HEK293 (cell line): ENCODE measurements around the gene PSMD9.

Source experiments
- CTCF ChIA-PET: fragments of 350-600 bp; formaldehyde crosslinking; extraction: SDS; loops from one replicate; lab custom pipeline; 2021; ENCODE audit warnings: antibody characterized with exemption; lab: Yijun Ruan, JAX
- POLR2A ChIA-PET: fragments of 300-600 bp; formaldehyde crosslinking; extraction: SDS; loops from one replicate; lab custom pipeline; 2020; ENCODE audit warnings: antibody characterized with exemption, inconsistent platforms; lab: Yijun Ruan, JAX
- H3K27ac ChIP-seq: fragments of 200-500 bp; sonication (Bioruptor generic); 2 replicates; pipeline ENCODE4 v1.5.1; 2014; ENCODE audit warnings: low read depth, low read length, control low read depth, inconsistent platforms; ENCODE audit errors: extremely low read depth
- H3K36me3 ChIP-seq, 2 experiments: fragments of 200-500 bp in 1 of 2; sonication (Bioruptor generic) in 1 of 2; 1 replicate in 1 of 2; 2 replicates in 1 of 2; pipeline ENCODE4 v1.5.1; 2014 to 2017; ENCODE audit warnings: inconsistent platforms in 2 of 2, low read length in 2 of 2; ENCODE audit not compliant: control insufficient read depth in 2 of 2, insufficient read depth in 1 of 2
- H3K4me1 ChIP-seq: fragments of 200-500 bp; sonication (Bioruptor generic); 2 replicates; pipeline ENCODE4 v1.5.1; 2014; ENCODE audit warnings: mild to moderate bottlenecking, low read length, inconsistent platforms; ENCODE audit not compliant: control insufficient read depth, insufficient read depth
- H3K4me3 ChIP-seq: 2 replicates; pipeline ENCODE4 v1.5.1; 2011; ENCODE audit warnings: low read depth, mild to moderate bottlenecking, control low read depth, low read length, moderate library complexity
- H3K9me3 ChIP-seq: fragments of 200-500 bp; sonication (Bioruptor generic); 2 replicates; pipeline ENCODE4 v1.5.1; 2014; ENCODE audit warnings: low read depth, low read length, inconsistent platforms; ENCODE audit not compliant: control insufficient read depth, insufficient read depth
- HOXC10 ChIP-seq: sonication (generic); formaldehyde crosslinking; IDR thresholded peaks from 2 replicates; pipeline ENCODE4 v1.8.1; 2023; ENCODE audit warnings: mild to moderate bottlenecking, missing genetic modification reagents
- SCRT2 ChIP-seq: fragments of 450-650 bp; formaldehyde crosslinking; IDR thresholded peaks from 2 replicates; pipeline ENCODE4 v1.5.1; 2016; ENCODE audit warnings: missing biosample characterization, missing genetic modification characterization
- TRIM28 ChIP-seq: IDR thresholded peaks from 2 replicates; pipeline ENCODE4 v1.6.1; 2011; ENCODE audit warnings: low read length, control low read depth, borderline replicate concordance
- ZNF133 ChIP-seq: fragments of 450-650 bp; formaldehyde crosslinking; IDR thresholded peaks from 2 replicates; pipeline ENCODE4 v1.5.1; 2016; ENCODE audit warnings: missing biosample characterization, missing genetic modification characterization
- ZNF311 ChIP-seq: fragments of 450-650 bp; formaldehyde crosslinking; IDR thresholded peaks from 2 replicates; pipeline ENCODE4 v1.5.1; 2017; ENCODE audit warnings: missing biosample characterization, missing genetic modification characterization, borderline replicate concordance
- ZNF335 ChIP-seq: fragments of 450-650 bp; formaldehyde crosslinking; conservative IDR thresholded peaks from 2 replicates; pipeline ENCODE4 v1.5.1; 2016; ENCODE audit warnings: missing biosample characterization, missing genetic modification characterization
- ZNF404 ChIP-seq: fragments of 450-650 bp; formaldehyde crosslinking; IDR thresholded peaks from 2 replicates; pipeline ENCODE4 v1.5.1; 2017; ENCODE audit warnings: missing biosample characterization, missing genetic modification characterization
- ZNF426 ChIP-seq: fragments of 450-650 bp; formaldehyde crosslinking; IDR thresholded peaks from 2 replicates; pipeline ENCODE4 v1.5.1; 2017; ENCODE audit warnings: missing biosample characterization, missing genetic modification characterization, mild to moderate bottlenecking, inconsistent platforms, moderate library complexity
- ZNF626 ChIP-seq: fragments of 450-650 bp; sonication (Bioruptor Pico); formaldehyde crosslinking; IDR thresholded peaks from 2 replicates; pipeline ENCODE4 v1.5.1; 2018; ENCODE audit warnings: missing biosample characterization, missing genetic modification characterization, inconsistent platforms
- ZNF785 ChIP-seq: fragments of 450-650 bp; formaldehyde crosslinking; IDR thresholded peaks from 2 replicates; pipeline ENCODE4 v1.5.1; 2016; ENCODE audit warnings: missing biosample characterization, missing genetic modification characterization
- TF ChIP-seq, protein P1 (sequence below): fragments of 450-650 bp; formaldehyde crosslinking; IDR thresholded peaks from 2 replicates; pipeline ENCODE4 v1.5.1; 2016; ENCODE audit warnings: missing biosample characterization, missing genetic modification characterization
- TF ChIP-seq, protein P2 (sequence below): fragments of 450-650 bp; formaldehyde crosslinking; IDR thresholded peaks from 2 replicates; pipeline ENCODE4 v1.5.1; 2016; ENCODE audit warnings: missing biosample characterization, missing genetic modification characterization
- TF ChIP-seq, protein P3 (sequence below): fragments of 450-650 bp; formaldehyde crosslinking; IDR thresholded peaks from 2 replicates; pipeline ENCODE4 v1.5.1; 2016; ENCODE audit warnings: missing biosample characterization, missing genetic modification characterization
- TF ChIP-seq, protein P4 (sequence below): fragments of 450-650 bp; formaldehyde crosslinking; IDR thresholded peaks from 2 replicates; pipeline ENCODE4 v1.5.1; 2016; ENCODE audit warnings: missing biosample characterization, missing genetic modification characterization
- TF ChIP-seq, protein P5 (sequence below): fragments of 450-650 bp; formaldehyde crosslinking; IDR thresholded peaks from 2 replicates; pipeline ENCODE4 v1.5.1; 2016; ENCODE audit warnings: missing biosample characterization, missing genetic modification characterization

PSMD9 gene

DNA sequence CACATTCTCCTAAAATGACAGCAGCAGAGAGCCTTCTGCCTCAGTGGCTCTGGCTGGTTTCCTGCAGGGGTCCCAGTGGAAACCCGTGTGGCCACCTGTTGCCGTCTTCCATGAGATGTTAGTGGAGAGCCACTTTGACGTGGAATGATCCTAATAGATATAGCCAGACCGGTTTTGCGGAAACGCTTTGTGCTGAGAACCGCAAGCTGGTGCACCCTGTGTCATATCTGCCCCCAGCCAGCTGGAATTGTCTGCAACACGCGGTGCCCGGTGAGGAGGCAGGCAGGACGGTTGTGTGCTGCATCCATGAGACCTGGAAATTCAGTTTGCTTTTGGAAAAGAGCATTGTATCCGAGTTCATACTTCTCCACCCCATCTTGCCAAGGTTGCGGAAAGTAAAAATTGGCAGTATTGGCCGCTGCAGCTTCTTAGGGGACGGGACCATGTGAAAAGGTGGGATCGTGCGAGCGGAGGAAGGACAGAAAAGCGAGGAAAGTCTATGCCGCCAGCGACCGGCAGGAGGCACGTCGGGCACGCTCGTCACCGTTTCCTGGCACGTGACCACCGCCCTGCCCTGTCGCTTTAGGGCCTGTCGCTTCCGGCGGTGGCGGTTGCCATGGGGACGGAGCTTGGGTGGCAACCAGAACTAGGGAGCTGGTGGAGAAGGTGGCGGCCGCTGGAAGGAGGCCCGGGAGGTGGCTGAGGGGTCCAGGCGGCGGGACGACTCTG is 29.5 kb downstream of the PSMD9 start, which contains the start of gene CFAP251 (continued):
- TF ChIP-seq, protein P1, sequence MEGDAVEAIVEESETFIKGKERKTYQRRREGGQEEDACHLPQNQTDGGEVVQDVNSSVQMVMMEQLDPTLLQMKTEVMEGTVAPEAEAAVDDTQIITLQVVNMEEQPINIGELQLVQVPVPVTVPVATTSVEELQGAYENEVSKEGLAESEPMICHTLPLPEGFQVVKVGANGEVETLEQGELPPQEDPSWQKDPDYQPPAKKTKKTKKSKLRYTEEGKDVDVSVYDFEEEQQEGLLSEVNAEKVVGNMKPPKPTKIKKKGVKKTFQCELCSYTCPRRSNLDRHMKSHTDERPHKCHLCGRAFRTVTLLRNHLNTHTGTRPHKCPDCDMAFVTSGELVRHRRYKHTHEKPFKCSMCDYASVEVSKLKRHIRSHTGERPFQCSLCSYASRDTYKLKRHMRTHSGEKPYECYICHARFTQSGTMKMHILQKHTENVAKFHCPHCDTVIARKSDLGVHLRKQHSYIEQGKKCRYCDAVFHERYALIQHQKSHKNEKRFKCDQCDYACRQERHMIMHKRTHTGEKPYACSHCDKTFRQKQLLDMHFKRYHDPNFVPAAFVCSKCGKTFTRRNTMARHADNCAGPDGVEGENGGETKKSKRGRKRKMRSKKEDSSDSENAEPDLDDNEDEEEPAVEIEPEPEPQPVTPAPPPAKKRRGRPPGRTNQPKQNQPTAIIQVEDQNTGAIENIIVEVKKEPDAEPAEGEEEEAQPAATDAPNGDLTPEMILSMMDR (tag by site-specific recombination) = peak; percentile 31; the same call in 1 of the 2 replicates
- TF ChIP-seq, all 188 proteins: peak for 11

DNA sequence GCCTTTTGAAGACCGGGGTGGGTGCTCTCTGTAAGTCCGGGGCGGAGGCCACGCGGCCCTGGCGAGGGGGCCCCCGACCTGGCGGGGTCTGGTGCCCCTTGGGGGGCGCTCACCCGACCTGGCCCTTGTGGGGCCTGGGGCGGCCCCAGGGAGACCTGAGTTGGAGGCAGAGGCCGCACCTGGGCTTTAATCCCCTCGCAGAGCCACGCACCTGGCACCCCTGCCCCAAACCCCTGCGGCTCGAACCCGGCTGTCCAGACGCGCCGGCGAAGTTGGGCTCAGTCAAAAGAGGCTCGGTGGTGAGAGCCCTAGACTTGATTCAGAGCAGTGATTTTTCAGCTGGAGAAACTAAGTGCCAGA is 30.1 kb downstream of the PSMD9 start:
- POLR2A ChIA-PET = no interaction called here
- CTCF ChIA-PET = interaction anchor here (0.6 to 1.8 kb wide), 14 partner anchors 9 to 586 kb away, joined by 3 to 8 read pairs (median 3); partner anchors contain the start of gene BCL7A
- H3K4me3 ChIP-seq = peak overlapping the region; percentile 15

DNA sequence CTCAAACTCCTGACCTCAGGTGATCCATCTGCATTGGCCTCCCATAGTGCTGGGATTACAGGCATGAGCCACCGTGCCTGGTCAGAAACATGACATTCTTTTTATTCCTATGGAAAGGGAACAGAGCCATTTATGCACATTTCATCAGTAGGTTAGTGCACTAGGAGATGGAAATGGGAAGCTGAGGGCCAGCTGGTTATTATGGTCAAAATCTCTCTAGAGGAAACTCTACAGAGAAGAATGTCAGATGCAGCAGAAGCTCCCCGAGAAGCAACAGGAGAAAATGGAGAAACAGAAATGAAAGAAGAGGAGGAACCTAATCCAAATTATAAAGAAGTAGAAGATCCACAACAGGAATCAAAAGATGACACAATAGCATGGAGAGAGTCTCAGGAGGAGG is 32.5 kb downstream of the PSMD9 start:
- H3K27ac ChIP-seq = no peak overlapping the region
- POLR2A ChIA-PET = no interaction called here
- H3K36me3 ChIP-seq = peaks cover 6 to 25% of the 10 kb centered on the region in 2 experiments
- CTCF ChIA-PET = interaction anchor here (0.6 kb wide), 1 partner anchor 45 kb away, joined by 3 read pairs; no protein-coding TSS in a partner anchor
- TF ChIP-seq, protein P2, sequence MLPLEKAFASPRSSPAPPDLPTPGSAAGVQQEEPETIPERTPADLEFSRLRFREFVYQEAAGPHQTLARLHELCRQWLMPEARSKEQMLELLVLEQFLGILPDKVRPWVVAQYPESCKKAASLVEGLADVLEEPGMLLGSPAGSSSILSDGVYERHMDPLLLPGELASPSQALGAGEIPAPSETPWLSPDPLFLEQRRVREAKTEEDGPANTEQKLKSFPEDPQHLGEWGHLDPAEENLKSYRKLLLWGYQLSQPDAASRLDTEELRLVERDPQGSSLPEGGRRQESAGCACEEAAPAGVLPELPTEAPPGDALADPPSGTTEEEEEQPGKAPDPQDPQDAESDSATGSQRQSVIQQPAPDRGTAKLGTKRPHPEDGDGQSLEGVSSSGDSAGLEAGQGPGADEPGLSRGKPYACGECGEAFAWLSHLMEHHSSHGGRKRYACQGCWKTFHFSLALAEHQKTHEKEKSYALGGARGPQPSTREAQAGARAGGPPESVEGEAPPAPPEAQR = no peak
- TF ChIP-seq SCRT2 (tag by site-specific recombination) = no peak
- no peak for TF ChIP-seq TRIM28
- TF ChIP-seq, protein P3, sequence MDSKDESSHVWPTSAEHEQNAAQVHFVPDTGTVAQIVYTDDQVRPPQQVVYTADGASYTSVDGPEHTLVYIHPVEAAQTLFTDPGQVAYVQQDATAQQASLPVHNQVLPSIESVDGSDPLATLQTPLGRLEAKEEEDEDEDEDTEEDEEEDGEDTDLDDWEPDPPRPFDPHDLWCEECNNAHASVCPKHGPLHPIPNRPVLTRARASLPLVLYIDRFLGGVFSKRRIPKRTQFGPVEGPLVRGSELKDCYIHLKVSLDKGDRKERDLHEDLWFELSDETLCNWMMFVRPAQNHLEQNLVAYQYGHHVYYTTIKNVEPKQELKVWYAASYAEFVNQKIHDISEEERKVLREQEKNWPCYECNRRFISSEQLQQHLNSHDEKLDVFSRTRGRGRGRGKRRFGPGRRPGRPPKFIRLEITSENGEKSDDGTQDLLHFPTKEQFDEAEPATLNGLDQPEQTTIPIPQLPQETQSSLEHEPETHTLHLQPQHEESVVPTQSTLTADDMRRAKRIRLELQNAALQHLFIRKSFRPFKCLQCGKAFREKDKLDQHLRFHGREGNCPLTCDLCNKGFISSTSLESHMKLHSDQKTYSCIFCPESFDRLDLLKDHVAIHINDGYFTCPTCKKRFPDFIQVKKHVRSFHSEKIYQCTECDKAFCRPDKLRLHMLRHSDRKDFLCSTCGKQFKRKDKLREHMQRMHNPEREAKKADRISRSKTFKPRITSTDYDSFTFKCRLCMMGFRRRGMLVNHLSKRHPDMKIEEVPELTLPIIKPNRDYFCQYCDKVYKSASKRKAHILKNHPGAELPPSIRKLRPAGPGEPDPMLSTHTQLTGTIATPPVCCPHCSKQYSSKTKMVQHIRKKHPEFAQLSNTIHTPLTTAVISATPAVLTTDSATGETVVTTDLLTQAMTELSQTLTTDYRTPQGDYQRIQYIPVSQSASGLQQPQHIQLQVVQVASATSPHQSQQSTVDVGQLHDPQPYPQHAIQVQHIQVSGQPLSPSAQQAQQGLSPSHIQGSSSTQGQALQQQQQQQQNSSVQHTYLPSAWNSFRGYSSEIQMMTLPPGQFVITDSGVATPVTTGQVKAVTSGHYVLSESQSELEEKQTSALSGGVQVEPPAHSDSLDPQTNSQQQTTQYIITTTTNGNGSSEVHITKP = no peak
- TF ChIP-seq ZNF335 (tag by site-specific recombination) = no peak
- no peak for TF ChIP-seq ZNF626
- TF ChIP-seq ZNF426 (tag by site-specific recombination) = no peak
- TF ChIP-seq ZNF404 = no peak
- no peak for TF ChIP-seq HOXC10 (CRISPR knock-in tag)
- no peak for TF ChIP-seq ZNF311 (tag by site-specific recombination)
- TF ChIP-seq, protein P4, sequence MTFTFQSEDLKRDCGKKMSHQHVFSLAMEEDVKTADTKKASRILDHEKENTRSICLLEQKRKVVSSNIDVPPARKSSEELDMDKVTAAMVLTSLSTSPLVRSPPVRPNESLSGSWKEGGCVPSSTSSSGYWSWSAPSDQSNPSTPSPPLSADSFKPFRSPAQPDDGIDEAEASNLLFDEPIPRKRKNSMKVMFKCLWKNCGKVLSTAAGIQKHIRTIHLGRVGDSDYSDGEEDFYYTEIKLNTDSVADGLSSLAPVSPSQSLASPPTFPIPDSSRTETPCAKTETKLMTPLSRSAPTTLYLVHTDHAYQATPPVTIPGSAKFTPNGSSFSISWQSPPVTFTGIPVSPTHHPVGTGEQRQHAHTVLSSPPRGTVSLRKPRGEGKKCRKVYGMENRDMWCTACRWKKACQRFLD (tag by site-specific recombination) = no peak
- TF ChIP-seq ZNF133 (tag by site-specific recombination) = no peak
- H3K4me3 ChIP-seq = no peak overlapping the region
- no peaks in the 10 kb centered on the region for H3K4me1 ChIP-seq
- H3K9me3 ChIP-seq = no peaks in the 10 kb centered on the region

More for the DNA sequence above, 30.1 kb downstream of the PSMD9 start:
- H3K4me1 ChIP-seq = no peaks in the 10 kb centered on the region
- TF ChIP-seq, protein P5, sequence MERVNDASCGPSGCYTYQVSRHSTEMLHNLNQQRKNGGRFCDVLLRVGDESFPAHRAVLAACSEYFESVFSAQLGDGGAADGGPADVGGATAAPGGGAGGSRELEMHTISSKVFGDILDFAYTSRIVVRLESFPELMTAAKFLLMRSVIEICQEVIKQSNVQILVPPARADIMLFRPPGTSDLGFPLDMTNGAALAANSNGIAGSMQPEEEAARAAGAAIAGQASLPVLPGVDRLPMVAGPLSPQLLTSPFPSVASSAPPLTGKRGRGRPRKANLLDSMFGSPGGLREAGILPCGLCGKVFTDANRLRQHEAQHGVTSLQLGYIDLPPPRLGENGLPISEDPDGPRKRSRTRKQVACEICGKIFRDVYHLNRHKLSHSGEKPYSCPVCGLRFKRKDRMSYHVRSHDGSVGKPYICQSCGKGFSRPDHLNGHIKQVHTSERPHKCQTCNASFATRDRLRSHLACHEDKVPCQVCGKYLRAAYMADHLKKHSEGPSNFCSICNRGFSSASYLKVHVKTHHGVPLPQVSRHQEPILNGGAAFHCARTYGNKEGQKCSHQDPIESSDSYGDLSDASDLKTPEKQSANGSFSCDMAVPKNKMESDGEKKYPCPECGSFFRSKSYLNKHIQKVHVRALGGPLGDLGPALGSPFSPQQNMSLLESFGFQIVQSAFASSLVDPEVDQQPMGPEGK (tag by site-specific recombination) = 0 out of 2 replicates have a peak, but pooled peaks have one; percentile 20
- no peak for TF ChIP-seq ZNF785 (tag by site-specific recombination)
- TF ChIP-seq, all 188 proteins: peak for 1
- H3K36me3 ChIP-seq = peaks cover 11 to 35% of the 10 kb centered on the region in 2 experiments
- no peaks in the 10 kb centered on the region for H3K9me3 ChIP-seq
- no peak overlapping the region for H3K27ac ChIP-seq
